Hepatocyte (in vitro differentiated cells): ENCODE data around the gene PRSS27. TPM values are rescaled to one million over a fixed set of nuclear protein-coding genes. Genes with fewer than 3 reads are reported as not detected.

ENCODE experiments used
- DNase-seq: peaks from one replicate; pipeline ENCODE4 v3.0.0-alpha.2; 2016; ENCODE audit warnings: low spot score
- H2AFZ ChIP-seq: fragments of 200-600 bp; sonication (generic); 2 replicates; pipeline ENCODE4 v1.6.0; 2016; ENCODE audit warnings: antibody characterized with exemption, mild to moderate bottlenecking
- H3K27ac ChIP-seq: fragments of 200-600 bp; sonication (generic); 2 replicates; pipeline ENCODE4 v1.5.1; 2016; ENCODE audit warnings: mild to moderate bottlenecking
- H3K27me3 ChIP-seq: fragments of 200-600 bp; sonication (generic); 2 replicates; pipeline ENCODE4 v1.6.1; 2016
- H3K36me3 ChIP-seq: fragments of 200-600 bp; sonication (generic); replicated peaks from 2 replicates; pipeline ENCODE4 v1.5.1; 2016; ENCODE audit warnings: low read depth; ENCODE audit not compliant: insufficient read depth
- H3K4me1 ChIP-seq: fragments of 200-600 bp; sonication (generic); 2 replicates; pipeline ENCODE4 v1.5.1; 2016; ENCODE audit warnings: mild to moderate bottlenecking, moderate library complexity; ENCODE audit not compliant: insufficient read depth
- H3K4me2 ChIP-seq: fragments of 200-600 bp; sonication (generic); 2 replicates; pipeline ENCODE4 v1.6.0; 2016
- H3K4me3 ChIP-seq: fragments of 200-600 bp; sonication (generic); 2 replicates; pipeline ENCODE4 v1.5.1; 2016; ENCODE audit warnings: mild to moderate bottlenecking
- H3K79me2 ChIP-seq: fragments of 200-600 bp; sonication (generic); 2 replicates; pipeline ENCODE4 v1.6.0; 2017; ENCODE audit warnings: mild to moderate bottlenecking
- H3K9me2 ChIP-seq: fragments of 200-600 bp; sonication (generic); replicated peaks from 2 replicates; pipeline ENCODE4 v1.6.0; 2017; ENCODE audit warnings: mild to moderate bottlenecking; ENCODE audit not compliant: insufficient read depth
- H3K9me3 ChIP-seq: fragments of 200-600 bp; sonication (generic); 2 replicates; pipeline ENCODE4 v1.5.1; 2016; ENCODE audit warnings: low read depth, mild to moderate bottlenecking
- H4K20me1 ChIP-seq: fragments of 200-600 bp; sonication (generic); 2 replicates; pipeline ENCODE4 v1.6.0; 2016; ENCODE audit warnings: mild to moderate bottlenecking; ENCODE audit not compliant: insufficient read depth, poor library complexity, severe bottlenecking
- CTCF ChIP-seq: fragments of 200-600 bp; sonication (generic); IDR thresholded peaks from 2 replicates; pipeline ENCODE4 v1.5.1; 2016; ENCODE audit warnings: antibody characterized with exemption, mild to moderate bottlenecking; ENCODE audit not compliant: poor library complexity
- EZH2 ChIP-seq: fragments of 200-600 bp; sonication (generic); IDR thresholded peaks from 2 replicates; pipeline ENCODE4 v1.6.1; 2016; ENCODE audit warnings: antibody characterized with exemption, mild to moderate bottlenecking, borderline replicate concordance
- EZH2phosphoT487 ChIP-seq: fragments of 200-600 bp; sonication (generic); IDR thresholded peaks from one replicate; pipeline ENCODE4 v1.6.1; 2018; ENCODE audit warnings: antibody characterized with exemption, mild to moderate bottlenecking, low read depth, moderate library complexity; ENCODE audit not compliant: unreplicated experiment, severe bottlenecking
- WGBS: methylation state at CpG from one replicate; pipeline ENCODE4 v1.1.6; 2016; ENCODE audit warnings: low lambda C conversion rate; ENCODE audit errors: missing lambda C conversion rate; 5-methylcytosine and 5-hydroxymethylcytosine counted together
- polyA plus RNA-seq: library from polyadenylated mRNA; unstranded; fragments of >200 nt; fragmentation: Nextera tagmentation; extraction: Ambion mirVana; gene quantifications from 2 replicates; pipeline ENCODE4 v1.2.1, GENCODE V29; 2016
- total RNA-seq: library from RNA; depleted of rRNA; stranded (reverse); fragments of >200 nt; gene quantifications from 2 replicates; pipeline ENCODE4 v1.2.3, GENCODE V29; 2014

PRSS27 gene
- total and polyA plus RNA-seq, 2 experiments from 2014 or later: 1.4 TPM

GRCh38 chr16:2706611-2707311 is 13.3 kb downstream of the PRSS27 start:
- no peak for TF ChIP-seq EZH2
- no peak for TF ChIP-seq EZH2phosphoT487
- no peak for TF ChIP-seq CTCF
- Histone ChIP-seq H3K4me1 (no peaks in the 10 kb centered on the region), H3K79me2 (no peaks in the 10 kb centered on the region), H3K4me2 (no peak overlapping the region), H3K4me3 (no peak overlapping the region), H3K36me3 (no peaks in the 10 kb centered on the region), H2AFZ (no peak overlapping the region), H3K27me3 (no peaks in the 10 kb centered on the region), H3K9me3 (no peaks in the 10 kb centered on the region), H4K20me1 (no peaks in the 10 kb centered on the region), H3K27ac (no peak overlapping the region), H3K9me2 (no peaks in the 10 kb centered on the region)
- DNase-seq: no peak
- WGBS: 98% methylated on average over 10 of the region's 22 CpGs

GRCh38 chr16:2706085-2706484 is 13.9 kb downstream of the PRSS27 start:
- Histone ChIP-seq H3K36me3 (no peaks in the 10 kb centered on the region), H3K4me1 (no peaks in the 10 kb centered on the region), H3K79me2 (no peaks in the 10 kb centered on the region), H3K27ac (no peak overlapping the region), H3K27me3 (no peaks in the 10 kb centered on the region), H3K4me2 (no peak overlapping the region), H3K9me2 (no peaks in the 10 kb centered on the region), H3K9me3 (no peaks in the 10 kb centered on the region), H4K20me1 (no peaks in the 10 kb centered on the region), H3K4me3 (no peak overlapping the region), H2AFZ (no peak overlapping the region)
- no peak for DNase-seq
- no peak for TF ChIP-seq EZH2
- TF ChIP-seq CTCF: no peak
- TF ChIP-seq EZH2phosphoT487: no peak
- WGBS: 96% methylated on average over 16 of the region's 17 CpGs

GRCh38 chr16:2705351-2705750 is 14.7 kb downstream of the PRSS27 start:
- no peak overlapping the region for H3K4me3 ChIP-seq
- WGBS: 96% methylated on average over 10 of the region's 10 CpGs
- H3K79me2 ChIP-seq: no peaks in the 10 kb centered on the region
- no peaks in the 10 kb centered on the region for H3K4me1 ChIP-seq
- no peak for TF ChIP-seq EZH2phosphoT487
- TF ChIP-seq CTCF: no peak
- TF ChIP-seq EZH2: no peak
- H3K27ac ChIP-seq: no peak overlapping the region
- no peaks in the 10 kb centered on the region for H3K36me3 ChIP-seq
- no peaks in the 10 kb centered on the region for H4K20me1 ChIP-seq
- H3K9me2 ChIP-seq: no peaks in the 10 kb centered on the region
- H2AFZ ChIP-seq: no peak overlapping the region
- H3K27me3 ChIP-seq: no peaks in the 10 kb centered on the region
- no peak overlapping the region for H3K4me2 ChIP-seq
- no peaks in the 10 kb centered on the region for H3K9me3 ChIP-seq
- DNase-seq: no peak

- Histone ChIP-seq H3K27ac (no peak overlapping the region), H3K4me2 (no peak overlapping the region), H3K79me2 (no peaks in the 10 kb centered on the region), H3K27me3 (no peaks in the 10 kb centered on the region), H3K9me2 (no peaks in the 10 kb centered on the region), H4K20me1 (no peaks in the 10 kb centered on the region), H3K4me3 (no peak overlapping the region), H3K4me1 (no peaks in the 10 kb centered on the region), H3K9me3 (no peaks in the 10 kb centered on the region), H2AFZ (no peak overlapping the region), H3K36me3 (no peaks in the 10 kb centered on the region)
- no peak for DNase-seq
- WGBS: 95% methylated on average over 10 of the region's 14 CpGs
- TF ChIP-seq EZH2: no peak
- no peak for TF ChIP-seq CTCF
- no peak for TF ChIP-seq EZH2phosphoT487
Observed at GRCh38 chr16:2704983-2705275, 15.1 kb downstream of the PRSS27 start.
